ENCODE data around the gene PEX11A. TPM values are rescaled to one million over a fixed set of nuclear protein-coding genes. Genes with fewer than 3 reads are reported as not detected.

Gene PEX11A
- total RNA-seq, 2 donors from 2014 or later: 11.1 to 18.3 TPM

DNA sequence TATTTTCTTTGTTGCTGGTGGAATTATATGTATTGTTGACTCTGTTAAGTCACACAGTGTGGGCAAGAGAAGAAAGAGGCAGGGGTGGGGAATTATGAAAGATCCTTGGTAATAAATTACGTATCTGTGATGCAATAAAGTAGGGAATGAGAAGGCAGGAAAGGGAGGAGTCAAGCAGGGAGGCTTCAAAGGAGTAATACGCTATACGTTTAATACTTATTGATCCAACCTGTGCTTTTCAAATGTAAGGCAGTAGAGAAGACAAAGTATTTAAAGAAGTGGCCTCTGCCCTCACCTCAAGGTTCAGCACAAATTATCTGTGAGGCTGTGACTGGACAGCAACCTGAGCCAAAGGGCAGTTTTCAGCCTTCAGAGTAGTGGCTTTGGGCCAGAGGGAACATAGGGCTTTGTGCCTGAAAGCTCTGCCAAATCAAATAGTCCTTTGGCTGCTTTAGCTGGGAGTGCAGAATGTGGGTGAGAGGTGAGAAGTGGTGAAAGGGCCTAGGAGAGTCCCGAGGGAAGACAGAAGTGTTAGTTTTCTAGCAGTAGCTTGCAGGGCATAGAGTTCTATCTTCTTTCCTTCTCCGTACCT is 10.2 kb downstream of the PEX11A start:
- ATAC-seq: peak; percentile 94 to 98
- DNase-seq: peak; percentile 74
- intact Hi-C loops (cut with DNase I): loop anchor here in 1 of 2 donors (2.0 kb wide), 1 partner anchor 34 kb away; no protein-coding TSS in a partner anchor

- intact Hi-C loops (cut with DNase I): no loop called here
- ATAC-seq (peak in 1 of 2 donors; percentile 47), DNase-seq (no peak)
These were observed 11.3 kb downstream of the PEX11A start, which contains the start of gene PLIN1 for GRCh38 chr15:89679212-89679611. Gene PLIN1, minus strand, starts transcription at chr15:89679367. Its CDS starts 1,878 bp downstream, at chr15:89677489.

DNA sequence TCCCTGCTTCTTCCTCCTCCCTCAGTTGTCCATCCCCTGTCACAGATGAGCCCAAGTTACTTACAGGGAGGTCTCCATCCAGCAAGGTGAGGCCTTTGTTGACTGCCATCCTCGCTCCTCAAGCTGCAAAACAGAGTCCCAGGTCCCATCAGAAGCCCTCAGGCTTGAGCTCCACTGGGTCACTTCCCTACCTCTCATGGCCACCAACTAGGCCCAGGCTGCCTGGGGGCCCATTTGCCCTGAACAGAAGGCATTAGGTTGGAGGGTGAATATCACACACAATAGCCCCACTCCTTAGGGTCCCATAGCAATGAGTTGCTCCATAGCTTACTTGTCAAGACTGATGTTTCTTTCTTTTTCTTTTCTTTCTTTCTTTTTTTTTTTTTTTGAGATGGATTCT is 13.2 kb downstream of the PEX11A start:
- no peak for DNase-seq
- no peak for ATAC-seq
- intact Hi-C loops (cut with DNase I): no loop called here

DNA sequence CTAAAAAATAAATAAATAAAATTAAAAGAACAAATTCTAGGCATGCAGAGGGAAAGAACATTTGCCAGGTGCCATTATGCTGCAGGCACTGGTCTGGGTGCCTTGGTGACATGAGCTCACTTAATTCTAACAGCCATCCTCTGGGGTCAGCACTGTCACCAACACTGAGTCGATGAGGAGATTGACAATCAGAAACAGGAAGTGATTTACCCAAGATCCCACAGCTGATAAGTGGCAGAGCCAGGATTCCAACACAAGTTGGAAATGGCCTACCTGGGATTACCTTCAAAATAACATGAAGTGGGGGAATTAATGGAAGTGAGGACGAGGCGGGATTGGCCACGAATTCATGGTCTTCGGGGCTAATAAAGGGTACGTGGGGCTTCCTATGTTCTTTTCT is 14.9 kb downstream of the PEX11A start:
- intact Hi-C loops (cut with DNase I): no loop called here
- ATAC-seq (no peak), DNase-seq (no peak)

DNA sequence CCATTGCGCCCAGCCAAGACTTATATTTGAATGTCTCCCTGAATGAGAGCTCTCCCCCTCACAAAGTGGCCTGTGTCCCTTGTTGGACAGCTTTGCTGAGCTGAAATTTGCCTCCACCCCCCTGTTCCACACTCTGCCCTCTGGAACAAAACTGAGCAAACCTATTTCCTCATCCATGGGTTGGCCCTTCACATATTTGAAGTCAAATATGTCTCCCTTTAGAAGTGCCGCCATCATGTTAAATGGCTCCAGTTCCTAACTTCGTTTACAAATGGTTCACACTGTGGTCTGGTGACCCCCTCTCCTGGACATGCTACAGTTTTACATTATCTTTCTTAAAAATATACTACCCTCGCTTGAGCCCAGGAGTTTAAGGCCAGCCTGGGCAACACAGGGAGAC is 16.0 kb downstream of the PEX11A start:
- intact Hi-C loops (cut with DNase I): no loop called here
- DNase-seq (no peak), ATAC-seq (peak in 1 of 2 donors; percentile 33)

DNA sequence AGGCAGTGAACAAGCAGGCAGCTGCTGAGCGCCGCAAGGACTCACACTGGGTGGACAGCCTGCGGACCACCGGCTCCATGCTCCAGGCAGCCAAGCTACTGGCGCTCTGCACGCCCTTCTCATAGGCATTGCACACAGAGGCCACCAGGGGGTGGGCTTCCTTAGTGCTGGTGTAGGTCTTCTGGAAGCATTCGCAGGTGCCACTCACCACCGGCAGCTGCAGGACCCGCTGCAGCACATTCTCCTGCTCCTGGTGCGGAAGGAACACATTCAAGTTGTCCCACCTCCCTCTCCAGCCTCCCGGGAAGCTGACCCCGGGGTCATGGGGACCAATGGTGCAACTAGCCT is 17.4 kb downstream of the PEX11A start:
- intact Hi-C loops (cut with DNase I): no loop called here
- ATAC-seq (peak; percentile 6 to 8), DNase-seq (no peak)

GRCh38 chr15:89672221-89673164 is 18.1 kb downstream of the PEX11A start:
- ATAC-seq: peak in 1 of 2 donors; percentile 20
- intact Hi-C loops (cut with DNase I): no loop called here

DNA sequence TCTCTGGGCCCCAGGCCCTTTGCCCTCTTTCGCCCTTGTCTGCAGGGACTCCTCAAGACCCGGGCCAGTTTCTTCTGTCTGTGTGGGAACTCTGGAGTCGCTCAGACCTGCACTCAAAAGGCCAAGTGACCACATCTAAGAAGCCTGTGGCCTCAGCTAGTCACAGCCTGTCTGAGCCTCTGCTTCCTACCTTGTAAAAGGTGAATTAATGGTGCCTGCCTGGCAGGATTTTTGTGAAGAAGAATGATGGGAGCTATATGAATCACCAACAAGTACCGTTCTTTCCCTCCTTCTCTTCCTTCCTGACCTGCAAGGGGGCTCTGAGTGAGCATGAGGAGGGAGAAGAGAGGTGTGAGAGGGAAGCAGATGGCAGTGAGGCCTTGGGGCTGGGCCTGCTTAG is 18.9 kb downstream of the PEX11A start:
- ATAC-seq (peak in 1 of 2 donors; percentile 10), DNase-seq (no peak)
- intact Hi-C loops (cut with DNase I): no loop called here

More at GRCh38 chr15:89672221-89673164, 18.1 kb downstream of the PEX11A start:
- DNase-seq: no peak

DNA sequence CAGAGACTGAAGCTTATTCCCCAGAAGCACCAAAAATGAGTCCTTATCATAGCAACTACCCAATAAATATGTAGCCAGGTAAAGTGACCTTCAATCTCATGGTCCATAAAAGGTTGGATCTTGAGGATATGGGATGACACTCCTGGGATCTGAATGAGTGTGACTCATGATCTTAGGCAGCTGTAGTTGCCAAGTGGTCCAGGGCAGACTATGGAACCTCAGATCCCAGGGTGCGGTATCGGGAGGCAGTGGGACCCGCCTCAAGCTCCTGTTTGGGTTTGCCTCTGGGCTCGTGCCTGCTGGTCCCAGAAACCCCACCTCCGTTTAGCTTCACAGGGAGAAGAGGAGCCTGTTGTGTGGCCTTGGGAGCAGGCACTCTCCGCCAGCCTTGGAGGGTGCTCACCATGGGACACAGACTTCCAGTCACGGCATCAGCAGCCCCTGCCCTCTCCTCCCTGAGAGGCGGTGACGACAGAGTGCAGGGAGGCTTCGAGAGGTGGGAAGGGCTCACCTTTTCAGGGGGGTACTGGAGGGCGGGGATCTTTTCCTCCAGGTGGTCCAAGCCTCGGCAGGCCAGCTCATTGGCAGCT is 19.5 kb downstream of the PEX11A start:
- ATAC-seq (no peak), DNase-seq (no peak)
- intact Hi-C loops (cut with DNase I): no loop called here

- intact Hi-C loops (cut with DNase I): no loop called here
- ATAC-seq (no peak), DNase-seq (no peak)
These were observed 20.6 kb downstream of the PEX11A start for GRCh38 chr15:89669941-89670340.

- intact Hi-C loops (cut with DNase I): no loop called here
- DNase-seq (no peak), ATAC-seq (no peak)
These were observed 21.2 kb downstream of the PEX11A start for GRCh38 chr15:89669309-89669865.

- ATAC-seq (no peak), DNase-seq (no peak)
- intact Hi-C loops (cut with DNase I): no loop called here
These were observed 22.4 kb downstream of the PEX11A start for GRCh38 chr15:89668171-89668570.

- intact Hi-C loops (cut with DNase I): no loop called here
- DNase-seq (no peak), ATAC-seq (no peak)
These were observed 22.9 kb downstream of the PEX11A start for GRCh38 chr15:89667706-89667960.

- DNase-seq (no peak), ATAC-seq (no peak)
- intact Hi-C loops (cut with DNase I): no loop called here
These were observed 23.5 kb downstream of the PEX11A start for GRCh38 chr15:89666858-89667705.

- no peak for DNase-seq
- intact Hi-C loops (cut with DNase I): no loop called here
- peak in 1 of 2 donors; percentile 5 for ATAC-seq
These were observed 24.2 kb downstream of the PEX11A start for GRCh38 chr15:89666184-89666857.

DNA sequence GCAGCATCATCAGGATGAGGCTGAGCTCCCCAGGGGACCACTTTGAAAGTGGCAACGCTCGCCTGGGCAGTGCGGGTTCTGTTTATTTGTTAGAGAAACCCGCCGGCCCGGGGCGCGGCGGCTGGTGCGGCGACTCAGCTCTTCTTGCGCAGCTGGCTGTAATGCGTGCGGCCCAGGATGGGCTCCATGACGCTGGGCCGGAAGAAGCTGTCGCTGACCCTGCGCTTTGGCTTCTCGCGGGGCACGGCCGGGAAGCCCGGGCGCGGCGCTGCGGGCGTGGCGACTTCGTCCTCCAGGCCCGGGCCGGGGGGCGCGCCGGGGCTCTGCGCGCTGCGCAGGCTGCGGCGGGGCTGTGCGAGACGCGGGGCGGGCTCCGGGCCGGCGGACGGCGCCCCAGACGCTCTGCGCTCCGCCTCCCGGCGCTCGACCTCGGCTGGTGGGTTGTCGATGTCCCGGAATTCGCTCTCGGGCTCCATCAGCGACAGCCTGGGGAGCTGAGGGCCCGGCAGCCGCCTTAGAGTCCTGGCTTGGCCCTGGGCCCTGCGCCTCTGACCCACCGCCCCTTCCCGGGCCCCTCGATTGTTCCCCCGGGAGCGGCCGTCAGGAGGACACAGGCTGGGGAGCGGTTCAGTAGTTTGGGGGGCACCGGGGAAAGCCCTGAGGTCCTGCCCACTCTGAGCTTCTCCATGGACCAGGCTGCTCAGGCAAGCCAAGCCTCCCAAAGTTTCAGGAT is 24.9 kb downstream of the PEX11A start:
- intact Hi-C loops (cut with DNase I): no loop called here
- ATAC-seq (peak; percentile 74 to 77), DNase-seq (peak; percentile 84)

DNA sequence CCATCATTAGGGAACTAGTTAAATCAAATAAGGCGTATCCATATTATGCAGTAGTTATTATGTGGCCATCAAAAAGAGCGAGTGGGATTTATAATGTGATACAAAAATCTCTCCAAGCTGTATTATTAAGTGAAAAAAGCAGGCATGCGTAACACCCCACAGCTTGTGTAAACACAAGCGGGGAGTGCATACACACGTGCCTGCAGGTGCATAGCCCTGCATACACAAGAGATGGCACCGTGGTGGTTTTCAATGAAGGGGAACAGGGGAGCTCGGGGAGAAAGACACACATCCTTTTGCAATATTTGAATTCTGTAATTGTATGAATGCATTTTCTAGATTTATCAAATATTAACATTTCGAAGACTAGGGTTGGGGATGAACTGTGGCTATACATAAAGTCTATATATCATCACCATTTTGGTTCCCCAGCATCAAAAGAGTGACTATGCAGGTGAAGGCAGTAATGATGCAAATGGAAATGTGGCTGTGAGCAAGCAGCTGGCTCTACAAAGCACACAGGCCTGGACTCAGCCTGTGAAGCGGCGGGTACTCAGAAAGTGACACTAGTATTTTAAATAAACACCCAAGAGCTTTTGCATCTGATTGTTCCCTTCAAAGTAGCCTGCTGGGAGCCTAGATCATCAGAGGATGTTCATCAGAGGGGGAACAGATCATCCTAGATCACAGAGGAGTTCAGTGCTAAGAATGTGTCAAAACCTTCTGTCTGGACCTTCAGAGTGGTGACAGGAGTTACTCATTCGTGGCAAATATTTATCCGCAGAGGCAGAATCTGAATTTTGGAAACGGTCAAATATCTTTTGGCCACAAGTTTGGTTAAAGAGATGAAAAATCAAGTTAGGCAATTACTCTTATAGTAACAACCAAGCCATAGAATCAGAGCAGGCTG is 25.9 kb downstream of the PEX11A start:
- intact Hi-C loops (cut with DNase I): no loop called here
- DNase-seq (no peak), ATAC-seq (no peak)

All from left cardiac atrium (tissue), 4 donors.